Fibroblast of skin of scalp (primary cell): ENCODE data around the gene ZNHIT2. TPM values are rescaled to one million over a fixed set of nuclear protein-coding genes. Genes with fewer than 3 reads are reported as not detected.
A peak's percentile ranks its signal among the peaks of the same experiment; 100 is the strongest.
"Not testable (repeated sequence)": the region's sequence is repeated elsewhere in the genome, so short reads cannot be mapped to it uniquely, and the experiment has no call there.

Source experiments
- DNase-seq: peaks from one replicate; pipeline ENCODE4 v3.0.0-alpha.2; 2013
- polyA plus RNA-seq, 2 experiments: library from polyadenylated mRNA; unstranded; fragments of 120-200 nt; gene quantifications; one replicate each; pipeline ENCODE4 v1.2.1, GENCODE V29; 2013; ENCODE audit not compliant: insufficient read length in 2 of 2

Gene ZNHIT2
- polyA plus RNA-seq (2013, experiment 1 of 2; ENCODE audit: insufficient read length) = 7.6 TPM
- polyA plus RNA-seq (2013, experiment 2 of 2; ENCODE audit: insufficient read length) = 5.7 TPM

- DNase-seq = peak; percentile 99
Observed at GRCh38 chr11:65117206-65118096, at the start of gene ZNHIT2. Gene ZNHIT2 (minus strand): TSS chr11:65117701. CDS start chr11:65117653, 48 bp downstream.

- no peak for DNase-seq
Observed at GRCh38 chr11:65166893-65167292, 49.4 kb upstream of the ZNHIT2 start.

GRCh38 chr11:65165410-65166317 lies 48.2 kb upstream of the ZNHIT2 start:
- no peak for DNase-seq

- no peak for DNase-seq
Observed at GRCh38 chr11:65163684-65164083, 46.2 kb upstream of the ZNHIT2 start.

GRCh38 chr11:65160643-65161042 lies 43.1 kb upstream of the ZNHIT2 start:
- DNase-seq = no peak

- DNase-seq = no peak
Observed at GRCh38 chr11:65159012-65159411, 41.5 kb upstream of the ZNHIT2 start.

GRCh38 chr11:65157336-65157735 lies 39.8 kb upstream of the ZNHIT2 start:
- no peak for DNase-seq

- DNase-seq = no peak
Observed at GRCh38 chr11:65156926-65157325, 39.4 kb upstream of the ZNHIT2 start.

- DNase-seq = no peak
Observed at GRCh38 chr11:65156256-65156655, 38.8 kb upstream of the ZNHIT2 start.

GRCh38 chr11:65152122-65152521 lies 34.6 kb upstream of the ZNHIT2 start:
- no peak for DNase-seq

GRCh38 chr11:65151331-65151899 lies 33.9 kb upstream of the ZNHIT2 start:
- DNase-seq = no peak

GRCh38 chr11:65150509-65151299 lies 33.2 kb upstream of the ZNHIT2 start:
- DNase-seq = peak; percentile 90

GRCh38 chr11:65150131-65150508 lies 32.6 kb upstream of the ZNHIT2 start:
- not testable (repeated sequence) for DNase-seq

GRCh38 chr11:65148657-65149056 lies 31.2 kb upstream of the ZNHIT2 start:
- DNase-seq = no peak

- no peak for DNase-seq
Observed at GRCh38 chr11:65147352-65148075, 30.0 kb upstream of the ZNHIT2 start.

- DNase-seq = no peak
Observed at GRCh38 chr11:65141896-65142494, 24.5 kb upstream of the ZNHIT2 start.

- DNase-seq = no peak
Observed at GRCh38 chr11:65136515-65137096, 19.1 kb upstream of the ZNHIT2 start.

GRCh38 chr11:65135633-65136145 lies 18.2 kb upstream of the ZNHIT2 start:
- no peak for DNase-seq

- peak; percentile 96 for DNase-seq
Observed at GRCh38 chr11:65134952-65135632, 17.6 kb upstream of the ZNHIT2 start.
